ENCODE measurements around the gene NTNG2. TPM values are rescaled to one million over a fixed set of nuclear protein-coding genes. Genes with fewer than 3 reads are reported as not detected.

The NTNG2 gene
- total and polyA plus RNA-seq, 2 of the 13 experiments (the other 11 are each of a cell fraction or from before 2014, with no cell fraction given): 0.02 to 0.36 TPM

DNA sequence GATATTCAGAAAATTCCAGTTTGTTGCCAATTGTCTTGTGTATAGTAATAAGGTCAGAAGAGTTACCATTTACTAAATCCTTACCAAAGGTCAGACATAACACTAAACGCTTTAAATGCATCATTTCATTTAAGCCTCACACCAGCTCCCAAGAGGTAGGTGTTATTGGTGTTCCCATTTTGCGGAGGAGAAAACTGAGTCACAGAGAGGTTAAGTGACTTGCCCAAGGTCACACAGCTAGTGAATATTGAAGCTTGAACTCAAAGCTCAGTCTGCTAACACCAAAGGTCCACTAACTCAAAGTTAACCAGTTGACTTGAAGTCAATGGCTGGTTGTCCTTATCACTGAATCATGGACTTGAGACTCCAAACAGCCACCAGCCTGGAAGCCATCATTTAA, 40.8 kb upstream of the NTNG2 start:
- TF ChIP-seq SMAD1 (CRISPR knock-in tag; IDR thresholded peaks at IDR 0.05; ENCODE audit: borderline replicate concordance, low read depth) (no peak), ZNF34 (CRISPR knock-in tag; IDR thresholded peaks at IDR 0.05; ENCODE audit: borderline replicate concordance) (no peak), ZNF20 (CRISPR knock-in tag; IDR thresholded peaks at IDR 0.05) (no peak), NCOA5 (CRISPR knock-in tag; IDR thresholded peaks at IDR 0.05) (no peak), SSRP1 (CRISPR knock-in tag; IDR thresholded peaks at IDR 0.05) (no peak), ZNF629 (CRISPR knock-in tag; conservative IDR thresholded peaks at IDR 0.05) (peak; percentile 49; the same call in 1 of the 2 replicates), SMAD3 (CRISPR knock-in tag; IDR thresholded peaks at IDR 0.05) (no peak)
- TF ChIP-seq, protein P1, sequence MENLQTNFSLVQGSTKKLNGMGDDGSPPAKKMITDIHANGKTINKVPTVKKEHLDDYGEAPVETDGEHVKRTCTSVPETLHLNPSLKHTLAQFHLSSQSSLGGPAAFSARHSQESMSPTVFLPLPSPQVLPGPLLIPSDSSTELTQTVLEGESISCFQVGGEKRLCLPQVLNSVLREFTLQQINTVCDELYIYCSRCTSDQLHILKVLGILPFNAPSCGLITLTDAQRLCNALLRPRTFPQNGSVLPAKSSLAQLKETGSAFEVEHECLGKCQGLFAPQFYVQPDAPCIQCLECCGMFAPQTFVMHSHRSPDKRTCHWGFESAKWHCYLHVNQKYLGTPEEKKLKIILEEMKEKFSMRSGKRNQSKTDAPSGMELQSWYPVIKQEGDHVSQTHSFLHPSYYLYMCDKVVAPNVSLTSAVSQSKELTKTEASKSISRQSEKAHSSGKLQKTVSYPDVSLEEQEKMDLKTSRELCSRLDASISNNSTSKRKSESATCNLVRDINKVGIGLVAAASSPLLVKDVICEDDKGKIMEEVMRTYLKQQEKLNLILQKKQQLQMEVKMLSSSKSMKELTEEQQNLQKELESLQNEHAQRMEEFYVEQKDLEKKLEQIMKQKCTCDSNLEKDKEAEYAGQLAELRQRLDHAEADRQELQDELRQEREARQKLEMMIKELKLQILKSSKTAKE (CRISPR knock-in tag; IDR thresholded peaks at IDR 0.05; ENCODE audit: borderline replicate concordance): no peak
- no peaks in the 10 kb centered on the region for H3K4me1 ChIP-seq (ENCODE audit: insufficient read depth, low read length)
- H4K20me1 ChIP-seq (ENCODE audit: insufficient read depth, low read length): no peaks in the 10 kb centered on the region
- H3K27me3 ChIP-seq (ENCODE audit: control insufficient read depth in 1 of 2, insufficient read depth in 2 of 2, low read length in 2 of 2): peaks cover 0 to 19% of the 10 kb centered on the region in 2 experiments; a peak in 3 of 5 replicates
- ChIA-PET POLR2A (no interaction called here), CTCF (ENCODE audit: low intra/inter-chr PET ratio, low total read pairs) (no interaction called here)
- H3K36me3 ChIP-seq (replicated peaks in 1 of 2; ENCODE audit: control insufficient read depth in 1 of 2, insufficient read depth in 2 of 2, low read length in 2 of 2): no peaks in the 10 kb centered on the region
- H2AFZ ChIP-seq (ENCODE audit: low read length): no peak overlapping the region
- DNase-seq (ENCODE audit: low spot score) (no peak), FAIRE-seq (no peak), ATAC-seq (no peak)
- in situ Hi-C loops (cut with HindIII; ENCODE audit: extremely low pct_ligation_motif_present, low pct_unique_long_range_greater_than_20kb) (no loop called here), intact Hi-C loops (cut with micrococcal nuclease; ENCODE audit: unreplicated experiment) (no loop called here)
- H3K9ac ChIP-seq (ENCODE audit: insufficient read depth, low read depth, low read length): no peak overlapping the region
- no peaks in the 10 kb centered on the region for H3K79me2 ChIP-seq (ENCODE audit: insufficient read depth, low read length)
- WGBS (ENCODE audit: low lambda C conversion rate): 33% methylated on average over 2 of the region's 2 CpGs
- no TSS peak for BruUV-seq (replicated peaks)
- H3K4me3 ChIP-seq (replicated peaks in 1 of 3; ENCODE audit: insufficient read depth in 1 of 3, low read depth in 2 of 3, low read length in 3 of 3): no peak overlapping the region
- H3K27ac ChIP-seq (ENCODE audit: extremely low read length, insufficient read depth, low read length): no peak overlapping the region
- H3K4me2 ChIP-seq (ENCODE audit: low read depth, low read length): no peak overlapping the region
- no peaks in the 10 kb centered on the region for H3K9me3 ChIP-seq (ENCODE audit: low read length)

Measured in HepG2 (cell line).